ENCODE measurements around the gene MAPRE2.

The MAPRE2 gene

DNA sequence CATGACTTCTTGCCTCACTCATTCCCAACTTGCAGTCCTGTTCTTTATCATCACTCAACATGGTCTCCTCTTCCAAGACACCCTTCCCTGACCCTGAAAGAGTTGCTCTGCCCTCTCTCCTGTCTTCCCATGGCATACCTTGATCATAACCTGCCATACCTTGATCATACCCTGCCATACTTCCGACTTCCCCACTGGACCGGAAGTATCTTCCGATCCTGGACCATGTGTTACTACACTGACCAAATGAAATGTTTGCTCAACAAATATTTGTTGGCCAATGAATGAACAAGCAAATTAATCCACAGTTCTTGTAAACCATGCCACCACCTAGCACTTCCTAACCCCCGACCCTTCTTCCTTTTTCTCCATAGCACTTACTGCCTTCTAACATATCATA is 138.7 kb downstream of the MAPRE2 start:
- DNase-seq (ENCODE audit: low read depth, low spot score), result no peak

DNA sequence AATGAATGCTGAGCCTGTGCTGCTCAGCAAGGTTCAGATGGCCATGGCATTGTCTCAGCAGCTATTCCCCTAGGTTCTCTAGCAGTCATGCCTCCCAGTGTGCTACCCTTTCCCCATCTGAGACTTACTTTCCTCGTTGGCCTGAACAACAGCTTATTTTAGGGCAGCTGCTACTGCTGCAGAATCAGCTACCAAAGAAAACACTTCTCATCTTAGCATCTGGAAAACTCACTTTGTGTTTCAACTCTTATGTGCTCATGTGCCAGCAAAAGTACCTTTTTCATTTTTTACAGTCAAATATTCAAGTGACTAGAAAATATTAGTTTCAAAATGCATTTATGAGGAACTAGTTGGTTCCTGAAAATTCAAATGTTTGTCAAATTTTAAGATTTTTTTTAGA is 139.2 kb downstream of the MAPRE2 start:
- no peak for DNase-seq (ENCODE audit: low read depth, low spot score)

DNA sequence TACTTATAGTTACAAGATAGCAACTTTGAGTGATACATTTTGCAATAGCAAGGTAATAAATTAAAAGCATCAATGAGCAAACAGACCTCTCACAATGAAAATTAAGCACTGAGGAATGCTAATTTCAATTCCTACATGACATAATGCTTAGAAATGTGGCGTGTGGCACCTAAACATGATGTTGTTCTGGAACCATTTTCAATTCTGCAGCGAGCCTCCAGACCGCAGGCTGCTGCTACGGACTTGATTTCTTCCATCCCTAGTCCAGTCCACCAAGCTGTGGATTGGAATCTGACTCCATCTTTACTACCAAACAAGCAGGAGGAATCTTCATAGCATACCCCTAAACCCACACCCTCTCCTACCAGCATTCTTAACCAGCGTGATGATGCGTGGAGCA is 140.9 kb downstream of the MAPRE2 start:
- DNase-seq (ENCODE audit: low read depth, low spot score), result no peak

DNA sequence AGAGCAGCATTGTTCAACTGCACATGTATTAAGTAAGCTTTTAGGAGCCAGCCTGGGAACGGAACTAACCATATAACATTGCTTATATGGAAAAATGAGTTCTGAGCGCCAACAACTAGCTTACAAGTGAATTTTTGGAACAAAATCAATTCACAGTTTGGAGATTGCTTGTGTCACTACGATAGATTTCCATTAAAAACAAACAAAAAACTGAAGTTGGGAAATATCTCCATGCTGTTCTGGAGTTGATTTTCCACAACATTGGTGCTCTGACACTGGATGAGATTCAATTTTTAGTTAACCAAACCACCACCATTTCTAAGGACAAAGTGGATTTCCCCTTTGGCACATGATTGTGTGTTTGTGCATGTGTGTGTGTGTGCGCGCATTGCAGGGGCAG is 142.7 kb downstream of the MAPRE2 start:
- DNase-seq (ENCODE audit: low read depth, low spot score), result no peak

DNA sequence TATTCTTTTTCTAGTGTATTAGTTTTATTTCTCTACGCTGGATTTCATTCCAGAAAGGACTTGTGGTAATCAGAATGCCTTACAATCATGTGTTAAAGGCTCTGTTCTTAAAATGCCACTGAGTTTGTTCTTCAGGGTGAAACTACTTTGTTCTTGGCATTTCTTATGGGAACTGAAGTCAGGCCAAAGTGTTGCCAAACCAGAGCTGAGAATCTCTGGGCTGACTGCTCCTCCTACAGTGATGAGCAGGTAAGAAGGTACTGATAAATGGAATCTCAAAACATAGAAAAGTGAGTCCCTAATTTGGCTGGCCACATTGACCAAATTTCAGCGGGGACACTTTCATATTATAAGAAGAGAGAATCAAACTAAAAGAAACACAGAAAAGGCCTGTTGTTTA is 144.6 kb downstream of the MAPRE2 start:
- no peak for DNase-seq (ENCODE audit: low read depth, low spot score)

DNA sequence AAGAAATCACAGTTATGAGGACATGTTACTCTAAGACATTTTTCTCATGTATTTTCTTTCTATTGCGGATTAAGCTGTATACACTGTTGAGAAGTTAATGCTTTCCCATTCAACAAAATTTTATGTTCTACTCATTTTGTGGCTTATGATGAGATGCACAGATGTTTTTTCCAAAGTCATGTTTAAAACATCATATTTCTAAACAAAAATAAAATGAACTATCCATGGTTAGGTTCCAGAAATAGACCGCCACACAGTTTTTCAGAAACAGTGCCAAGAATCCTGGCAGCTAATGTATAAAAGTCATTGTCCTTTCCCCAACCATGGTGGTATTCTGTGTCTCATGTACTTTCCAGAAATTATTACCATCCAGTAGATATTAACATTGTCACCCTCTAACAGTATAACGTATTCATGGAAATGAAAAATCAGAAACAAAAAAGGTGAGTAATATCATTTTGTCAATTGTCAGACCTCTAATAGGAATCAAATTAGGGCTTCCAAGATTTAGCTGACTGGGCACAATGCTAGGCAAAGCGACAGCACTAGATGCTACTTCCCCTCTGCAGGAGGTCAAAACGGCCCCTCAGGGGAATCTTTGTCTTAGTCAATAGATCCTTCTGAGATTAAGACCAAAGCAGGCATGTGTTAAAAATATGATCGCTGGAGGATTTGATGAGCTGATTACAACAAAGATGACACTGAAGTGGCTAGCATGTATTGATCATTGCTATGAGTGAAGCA is 145.2 kb downstream of the MAPRE2 start:
- DNase-seq (ENCODE audit: low read depth, low spot score), result no peak

DNA sequence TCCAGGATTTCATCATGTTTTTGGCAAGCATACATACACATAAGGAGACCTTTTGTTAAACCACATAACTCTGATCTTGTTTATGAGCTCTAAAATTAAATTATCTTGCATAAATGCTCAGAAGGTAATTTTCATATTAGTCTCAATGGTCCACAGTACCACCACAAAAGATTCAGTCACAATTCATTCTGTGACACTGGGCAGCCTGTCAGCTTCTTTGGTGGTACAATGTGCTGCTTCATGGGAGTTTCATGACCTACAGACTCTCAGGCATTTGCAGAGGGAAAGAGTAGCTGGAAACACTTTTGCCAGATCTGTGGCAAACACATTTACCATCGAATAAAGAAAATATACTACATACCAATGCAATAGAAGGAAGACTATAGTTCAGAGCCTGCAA is 148.3 kb downstream of the MAPRE2 start:
- no peak for DNase-seq (ENCODE audit: low read depth, low spot score)

DNA sequence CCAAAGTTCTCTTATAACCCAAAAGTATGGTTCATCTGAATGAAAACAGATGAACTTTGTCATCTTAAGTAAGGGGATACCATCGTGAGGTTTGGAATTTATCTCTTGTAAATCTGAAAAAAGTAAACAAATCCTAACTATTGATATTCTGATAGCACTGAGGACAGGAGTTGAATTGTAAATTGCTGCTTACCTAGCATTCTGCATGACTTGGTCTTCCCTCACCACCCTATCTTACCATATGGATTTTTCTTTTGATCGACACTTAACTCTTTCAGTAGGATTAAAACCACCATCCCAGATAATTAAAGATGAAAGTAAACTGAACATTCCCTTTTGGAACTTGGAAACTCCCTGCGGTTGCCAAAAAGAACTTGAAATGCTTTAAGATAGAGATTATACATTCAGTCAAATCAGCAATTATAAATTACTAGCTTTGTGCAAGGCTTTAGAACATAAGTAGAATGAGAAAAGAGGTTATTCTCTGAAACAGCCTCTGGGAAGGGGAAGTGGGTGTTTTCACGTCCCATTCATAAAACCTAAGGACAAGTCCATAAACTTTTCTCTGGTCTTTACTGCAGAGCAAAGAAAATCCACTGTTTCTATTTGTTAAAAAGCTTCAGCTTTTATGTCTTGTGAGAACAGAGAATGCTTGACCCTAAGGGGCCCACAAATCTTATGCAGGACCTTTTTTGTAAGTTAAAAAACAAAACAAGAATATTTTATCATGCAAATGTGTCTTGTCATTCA is 149.9 kb downstream of the MAPRE2 start:
- DNase-seq (ENCODE audit: low read depth, low spot score), result no peak

DNA sequence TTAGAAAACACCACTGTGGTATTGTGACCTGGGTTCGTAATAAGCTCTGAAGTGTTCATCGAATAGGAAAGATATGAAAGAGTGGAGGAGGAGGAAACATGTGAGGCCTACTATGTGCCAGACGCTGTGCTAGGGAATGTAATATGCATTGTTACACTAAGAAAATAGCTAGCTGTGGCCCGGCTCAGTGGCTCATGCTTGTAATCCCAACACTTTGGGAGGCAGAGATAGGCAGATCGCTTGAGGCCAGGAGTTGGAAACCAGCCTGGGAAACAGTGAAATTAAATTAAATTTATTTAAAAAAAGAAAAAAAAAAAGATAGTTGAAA is 150.4 kb downstream of the MAPRE2 start:
- no peak for DNase-seq (ENCODE audit: low read depth, low spot score)

DNA sequence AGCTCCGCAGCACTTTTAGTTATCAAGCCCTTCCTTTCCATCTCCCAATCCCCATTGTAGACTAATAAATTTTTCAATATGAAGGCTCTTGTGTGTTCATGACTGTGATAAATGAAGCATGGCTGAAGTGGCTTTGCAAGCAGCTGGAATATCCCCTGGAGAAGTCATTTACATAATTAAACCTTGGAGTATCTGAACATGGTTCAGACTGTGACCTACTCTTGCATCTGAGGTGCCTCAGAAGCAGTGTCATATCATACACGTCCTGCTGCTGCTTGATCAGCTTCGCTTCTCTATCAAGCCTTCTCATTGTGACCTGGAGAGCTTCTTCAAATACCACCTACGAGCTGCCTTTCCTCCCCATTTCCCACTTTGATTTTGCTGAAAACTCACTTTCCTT is 151.2 kb downstream of the MAPRE2 start:
- no peak for DNase-seq (ENCODE audit: low read depth, low spot score)

All from activated naive CD8-positive, alpha-beta T cell treated with anti-CD3 and anti-CD28 coated beads, Interleukin-2, amount 50 U/mL, for 16 hours (primary cell).